Mesendoderm (in vitro differentiated cells): ENCODE measurements around the gene PIM3.

ENCODE experiments used
- DNase-seq: peaks from one replicate; pipeline ENCODE4 v3.0.0; 2013
- H2AK5ac ChIP-seq: 2 replicates; pipeline ENCODE4 v1.6.1; 2013; ENCODE audit warnings: low read length, inconsistent platforms
- H2BK120ac ChIP-seq: 2 replicates; pipeline ENCODE4 v1.6.1; 2013; ENCODE audit warnings: low read depth, mild to moderate bottlenecking, low read length, moderate library complexity, mixed read lengths
- H2BK15ac ChIP-seq: replicated peaks from 2 replicates; pipeline ENCODE4 v1.6.1; 2013; ENCODE audit warnings: low read depth, mild to moderate bottlenecking, moderate library complexity
- H2BK5ac ChIP-seq: 2 replicates; pipeline ENCODE4 v1.6.1; 2013; ENCODE audit warnings: low read length, inconsistent platforms
- H3K18ac ChIP-seq: 2 replicates; pipeline ENCODE4 v1.6.1; 2013; ENCODE audit warnings: mild to moderate bottlenecking, low read length, mixed read lengths
- H3K23ac ChIP-seq: one replicate; pipeline ENCODE4 v1.6.1; 2013; ENCODE audit warnings: low read length
- H3K27ac ChIP-seq: 2 replicates; pipeline ENCODE4 v1.5.1; 2013; ENCODE audit warnings: low read depth, mild to moderate bottlenecking, inconsistent platforms, low read length, moderate library complexity
- H3K27me3 ChIP-seq: 2 replicates; pipeline ENCODE4 v1.6.1; 2013; ENCODE audit warnings: low read length, control low read depth, mild to moderate bottlenecking, inconsistent platforms; ENCODE audit not compliant: insufficient read depth, poor library complexity
- H3K36me3 ChIP-seq: 2 replicates; pipeline ENCODE4 v1.6.1; 2013; ENCODE audit warnings: low read length, inconsistent platforms; ENCODE audit not compliant: control insufficient read depth, insufficient read depth
- H3K4ac ChIP-seq: one replicate; pipeline ENCODE4 v1.6.1; 2013; ENCODE audit warnings: low read depth, mild to moderate bottlenecking, low read length, moderate library complexity
- H3K4me1 ChIP-seq: 2 replicates; pipeline ENCODE4 v1.6.1; 2013; ENCODE audit warnings: low read depth, low read length, inconsistent platforms; ENCODE audit not compliant: control insufficient read depth
- H3K4me2 ChIP-seq: 2 replicates; pipeline ENCODE4 v1.6.1; 2013; ENCODE audit warnings: low read length
- H3K4me3 ChIP-seq: 2 replicates; pipeline ENCODE4 v1.5.1; 2013; ENCODE audit warnings: mild to moderate bottlenecking, low read length
- H3K56ac ChIP-seq: one replicate; pipeline ENCODE4 v1.6.1; 2013; ENCODE audit warnings: low read length
- H3K79me1 ChIP-seq: 2 replicates; pipeline ENCODE4 v1.6.1; 2013; ENCODE audit warnings: low read length, inconsistent platforms
- H3K79me2 ChIP-seq: 2 replicates; pipeline ENCODE4 v1.6.1; 2013; ENCODE audit warnings: mild to moderate bottlenecking, low read length; ENCODE audit not compliant: control insufficient read depth, insufficient read depth
- H3K9ac ChIP-seq: 2 replicates; pipeline ENCODE4 v1.6.1; 2013; ENCODE audit warnings: low read length, inconsistent platforms
- H4K5ac ChIP-seq: one replicate; pipeline ENCODE4 v1.6.1; 2013; ENCODE audit warnings: low read length
- H4K8ac ChIP-seq: one replicate; pipeline ENCODE4 v1.6.1; 2013; ENCODE audit warnings: low read depth, mild to moderate bottlenecking, control low read depth, low read length, moderate library complexity
- WGBS: extraction: QIAGEN DNeasy Blood & Tissue Kit; methylation state at CpG from one replicate; pipeline ENCODE4 v1.1.7; 2013; ENCODE audit warnings: low lambda C conversion rate, missing lambda C conversion rate; ENCODE audit not compliant: insufficient coverage; ENCODE audit errors: extremely low coverage; 5-methylcytosine and 5-hydroxymethylcytosine counted together

The PIM3 gene

DNA sequence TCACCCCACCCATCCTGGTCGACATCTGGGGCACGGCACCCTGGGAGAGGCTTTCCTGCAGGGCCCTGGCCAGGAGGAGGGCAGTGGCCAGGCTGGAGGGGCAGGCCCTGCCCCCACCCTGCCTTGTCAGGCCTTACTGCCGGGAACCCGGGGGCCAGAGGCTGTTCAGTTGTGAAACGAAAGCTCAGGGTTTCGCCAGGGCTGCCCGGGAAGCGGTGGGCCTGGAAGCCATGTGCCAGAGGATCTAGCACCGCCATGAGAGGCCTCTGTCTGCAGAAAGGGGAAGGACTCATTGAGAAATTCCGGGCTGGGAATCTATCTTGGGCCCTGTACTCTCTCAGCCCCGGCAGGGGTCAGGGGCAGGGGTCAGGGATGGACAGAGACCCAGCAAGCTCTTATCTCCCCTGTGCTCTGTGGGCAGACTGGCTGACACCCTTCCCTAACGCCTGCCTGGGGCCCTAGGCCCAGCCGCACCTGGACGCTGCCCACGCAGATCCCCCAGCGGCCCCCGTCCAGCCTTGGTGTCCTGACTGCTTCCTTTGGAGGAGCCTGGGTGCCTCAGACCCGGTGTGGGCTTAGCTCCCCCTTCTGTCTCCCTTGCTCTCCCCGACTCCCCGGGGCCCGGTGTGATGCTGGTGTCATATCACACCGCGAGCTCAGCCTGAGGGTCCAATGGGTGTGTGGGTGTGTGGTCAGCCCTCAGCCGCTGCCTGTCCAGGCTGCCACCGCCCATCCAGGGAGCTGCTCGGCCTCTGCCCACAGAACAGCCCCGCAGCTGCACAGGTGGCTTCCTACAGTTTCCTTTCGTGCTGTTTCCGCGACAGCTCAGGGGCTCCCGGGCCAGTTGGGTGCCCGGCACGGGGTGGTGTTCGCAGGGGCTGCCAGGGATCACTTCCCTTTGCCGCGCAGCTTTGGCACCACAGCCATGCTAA lies 6.5 kb downstream of the PIM3 start:
- H2BK120ac ChIP-seq = no peak overlapping the region
- H2BK15ac ChIP-seq = no peak overlapping the region
- no peak overlapping the region for H2BK5ac ChIP-seq
- no peak overlapping the region for H3K9ac ChIP-seq
- no peaks in the 10 kb centered on the region for H3K36me3 ChIP-seq
- H3K56ac ChIP-seq = no peak overlapping the region
- no peak overlapping the region for H3K4ac ChIP-seq
- no peak overlapping the region for H3K23ac ChIP-seq
- H3K4me3 ChIP-seq = no peak overlapping the region
- no peaks in the 10 kb centered on the region for H3K79me2 ChIP-seq
- peaks cover 2% of the 10 kb centered on the region for H3K79me1 ChIP-seq
- DNase-seq = no peak
- no peak overlapping the region for H2AK5ac ChIP-seq
- no peak overlapping the region for H4K5ac ChIP-seq
- H3K27me3 ChIP-seq = peaks cover 4% of the 10 kb centered on the region
- no peak overlapping the region for H3K18ac ChIP-seq
- H3K27ac ChIP-seq = no peak overlapping the region
- H3K4me2 ChIP-seq = no peak overlapping the region
- no CpG with 5 or more reads among the region's 36 CpGs for WGBS
- no peak overlapping the region for H4K8ac ChIP-seq
- peaks cover 2% of the 10 kb centered on the region for H3K4me1 ChIP-seq

DNA sequence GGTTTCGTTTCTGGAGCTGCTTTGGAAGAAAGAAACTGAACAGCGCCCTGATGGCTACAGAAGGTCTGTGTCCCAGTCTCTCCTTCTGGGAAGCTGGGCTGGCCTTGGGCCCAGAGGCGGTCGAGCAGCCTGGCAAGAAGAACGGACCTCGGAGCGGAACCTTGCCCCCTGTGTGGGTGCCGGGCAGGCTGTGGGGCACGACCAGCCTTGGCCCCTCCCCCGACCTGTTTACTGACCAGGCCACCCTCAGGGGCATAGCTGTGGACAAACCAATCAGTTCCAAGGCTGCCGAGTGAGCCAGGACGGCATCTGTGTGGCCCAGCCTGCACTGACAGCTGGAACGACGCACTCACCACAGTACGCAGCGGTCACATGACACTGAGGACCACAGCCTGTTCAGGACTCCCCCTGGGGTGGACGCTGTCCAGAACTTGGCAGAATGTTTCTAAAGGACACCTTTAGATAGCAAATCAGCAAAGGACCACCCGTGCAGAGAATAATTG lies 7.2 kb downstream of the PIM3 start:
- Histone ChIP-seq H3K36me3 (no peaks in the 10 kb centered on the region), H3K9ac (no peak overlapping the region), H2BK120ac (no peak overlapping the region), H3K4me3 (no peak overlapping the region), H2BK5ac (no peak overlapping the region), H3K27me3 (peaks cover 6% of the 10 kb centered on the region), H4K8ac (no peak overlapping the region), H3K4me2 (no peak overlapping the region), H3K79me2 (no peaks in the 10 kb centered on the region), H3K56ac (no peak overlapping the region), H3K18ac (no peak overlapping the region), H2AK5ac (no peak overlapping the region), H3K23ac (no peak overlapping the region), H4K5ac (no peak overlapping the region), H2BK15ac (no peak overlapping the region), H3K4ac (no peak overlapping the region), H3K79me1 (peaks cover 2% of the 10 kb centered on the region), H3K27ac (no peak overlapping the region), H3K4me1 (no peaks in the 10 kb centered on the region)
- WGBS = no CpG with 5 or more reads among the region's 18 CpGs
- no peak for DNase-seq

DNA sequence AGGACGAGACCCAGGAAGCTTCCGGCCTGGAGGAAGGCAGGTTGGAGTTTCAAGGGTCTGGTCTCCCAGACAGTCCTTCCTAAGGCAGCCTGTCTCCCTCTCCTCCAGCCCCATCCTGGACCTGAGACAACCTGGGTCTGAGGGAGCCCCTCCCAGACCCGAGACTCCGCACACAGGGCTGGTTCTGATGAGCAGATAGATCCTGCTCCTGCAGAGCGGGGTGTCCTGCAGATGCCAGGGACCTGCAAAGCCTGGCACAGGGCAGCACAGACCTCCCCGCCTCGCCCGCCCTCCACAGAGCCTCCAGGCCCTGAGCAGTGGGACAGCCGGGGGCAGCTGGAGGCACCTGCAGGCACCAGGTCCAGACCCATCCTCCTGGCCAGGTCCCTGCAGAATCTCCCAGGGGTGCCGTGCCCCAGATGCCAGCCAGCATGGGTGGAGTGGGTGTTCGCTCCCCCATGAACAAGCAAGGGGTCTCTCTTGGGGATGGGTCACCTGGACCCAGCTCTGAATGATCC lies 7.8 kb downstream of the PIM3 start:
- DNase-seq = no peak
- H3K4ac ChIP-seq = no peak overlapping the region
- no CpG with 5 or more reads among the region's 11 CpGs for WGBS
- no peak overlapping the region for H4K8ac ChIP-seq
- no peaks in the 10 kb centered on the region for H3K79me2 ChIP-seq
- H2BK15ac ChIP-seq = no peak overlapping the region
- H3K23ac ChIP-seq = no peak overlapping the region
- H3K18ac ChIP-seq = no peak overlapping the region
- H3K9ac ChIP-seq = no peak overlapping the region
- no peak overlapping the region for H4K5ac ChIP-seq
- H3K4me1 ChIP-seq = no peaks in the 10 kb centered on the region
- H3K56ac ChIP-seq = no peak overlapping the region
- no peak overlapping the region for H3K27ac ChIP-seq
- H2AK5ac ChIP-seq = no peak overlapping the region
- H3K4me3 ChIP-seq = no peak overlapping the region
- peaks cover 6% of the 10 kb centered on the region for H3K27me3 ChIP-seq
- no peak overlapping the region for H2BK120ac ChIP-seq
- no peaks in the 10 kb centered on the region for H3K36me3 ChIP-seq
- no peaks in the 10 kb centered on the region for H3K79me1 ChIP-seq
- no peak overlapping the region for H3K4me2 ChIP-seq
- no peak overlapping the region for H2BK5ac ChIP-seq

DNA sequence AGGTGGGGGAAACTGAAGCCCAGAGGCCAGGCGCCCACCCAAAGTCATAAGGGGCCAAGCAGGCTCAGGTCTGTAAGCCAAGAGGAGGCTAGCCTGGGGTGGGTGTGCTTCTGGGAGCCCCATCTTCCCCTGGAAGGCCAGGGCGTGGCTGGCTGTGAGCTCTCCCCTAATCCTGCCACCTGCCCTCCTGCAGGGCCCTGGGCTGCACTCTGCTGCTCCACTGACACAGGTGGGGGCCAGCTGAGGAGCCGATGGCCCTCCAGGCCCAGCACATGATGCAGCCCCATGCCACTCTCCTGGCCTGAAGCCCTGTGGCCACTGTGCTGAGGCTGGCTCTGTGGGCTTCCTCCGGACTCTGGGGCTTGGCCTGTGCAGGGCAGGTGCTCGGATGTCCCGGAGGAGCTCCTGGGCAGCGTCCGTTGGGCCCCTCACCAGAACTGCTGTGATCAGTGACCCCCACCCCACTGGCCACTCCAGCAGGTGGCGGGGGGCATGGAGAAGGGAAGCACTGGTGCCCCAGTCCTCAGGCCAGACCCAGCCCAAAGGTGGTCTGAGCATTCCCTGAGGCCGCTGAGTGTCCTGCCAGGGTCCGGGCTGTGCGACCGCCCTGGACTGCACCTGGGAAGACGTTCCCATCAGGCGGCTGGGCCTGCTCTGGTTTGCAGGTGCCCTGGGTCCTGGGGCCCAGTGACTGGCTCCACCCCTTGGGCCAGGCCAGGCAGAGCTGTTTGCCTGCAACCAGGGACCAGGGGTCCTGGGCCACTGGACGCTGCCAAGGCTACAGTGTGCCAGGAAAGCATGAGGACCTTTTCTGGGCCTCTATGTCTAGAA lies 8.5 kb downstream of the PIM3 start:
- DNase-seq = no peak
- no peak overlapping the region for H2BK15ac ChIP-seq
- H3K4ac ChIP-seq = no peak overlapping the region
- no peak overlapping the region for H2BK120ac ChIP-seq
- no peak overlapping the region for H2BK5ac ChIP-seq
- no peak overlapping the region for H3K9ac ChIP-seq
- no peaks in the 10 kb centered on the region for H3K79me2 ChIP-seq
- WGBS = no CpG with 5 or more reads among the region's 16 CpGs
- H4K5ac ChIP-seq = no peak overlapping the region
- H3K4me3 ChIP-seq = no peak overlapping the region
- no peaks in the 10 kb centered on the region for H3K4me1 ChIP-seq
- no peak overlapping the region for H3K56ac ChIP-seq
- no peaks in the 10 kb centered on the region for H3K79me1 ChIP-seq
- no peak overlapping the region for H3K23ac ChIP-seq
- H3K27ac ChIP-seq = no peak overlapping the region
- H3K4me2 ChIP-seq = no peak overlapping the region
- H3K18ac ChIP-seq = no peak overlapping the region
- H4K8ac ChIP-seq = no peak overlapping the region
- H3K27me3 ChIP-seq = peaks cover 6% of the 10 kb centered on the region
- no peak overlapping the region for H2AK5ac ChIP-seq
- H3K36me3 ChIP-seq = no peaks in the 10 kb centered on the region

DNA sequence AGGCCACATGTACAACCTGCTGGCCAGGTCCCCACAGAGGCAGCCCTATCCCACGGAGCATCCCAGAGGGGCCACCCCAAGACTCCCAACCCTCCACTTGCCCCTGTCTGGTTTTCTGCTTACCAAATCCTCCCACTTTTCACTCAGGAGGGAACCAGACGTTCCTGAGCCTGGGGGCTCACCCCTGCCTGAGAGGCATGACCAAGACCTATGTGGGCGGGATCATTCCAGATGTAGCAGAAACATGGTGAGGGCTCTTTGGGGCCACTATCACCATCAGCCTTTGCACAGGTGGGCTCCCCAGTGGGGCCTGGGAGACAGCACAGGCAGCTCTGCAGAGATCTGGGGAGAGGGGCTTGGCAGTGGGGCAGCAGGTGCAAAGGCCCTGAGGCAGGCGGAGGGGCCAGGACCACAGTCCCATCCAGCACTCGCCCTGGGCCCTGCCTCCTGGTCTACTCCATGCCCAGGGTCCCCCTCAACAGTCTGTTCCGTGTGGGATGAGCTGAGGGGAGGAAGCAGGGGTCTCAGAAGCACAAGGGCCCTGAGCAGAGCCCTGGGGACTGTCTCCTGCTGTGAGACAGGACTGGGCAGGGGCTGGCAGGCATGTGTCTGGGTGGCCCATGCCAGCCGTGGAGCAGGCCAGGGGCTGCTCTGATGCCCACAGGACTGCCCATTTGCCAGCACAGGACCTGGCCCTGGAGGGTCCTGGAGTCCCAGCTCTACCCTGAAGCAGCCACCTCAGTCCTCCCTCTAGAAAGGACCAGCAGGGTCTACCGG lies 9.4 kb downstream of the PIM3 start:
- Histone ChIP-seq H3K4ac (no peak overlapping the region), H3K9ac (no peak overlapping the region), H3K4me3 (no peak overlapping the region), H3K27ac (no peak overlapping the region), H4K5ac (no peak overlapping the region), H4K8ac (no peak overlapping the region), H2BK15ac (no peak overlapping the region), H3K79me1 (no peaks in the 10 kb centered on the region), H2BK5ac (no peak overlapping the region), H3K36me3 (no peaks in the 10 kb centered on the region), H3K4me1 (no peaks in the 10 kb centered on the region), H3K23ac (no peak overlapping the region), H2BK120ac (no peak overlapping the region), H3K18ac (no peak overlapping the region), H3K56ac (no peak overlapping the region), H3K4me2 (no peak overlapping the region), H3K79me2 (no peaks in the 10 kb centered on the region), H2AK5ac (no peak overlapping the region), H3K27me3 (peaks cover 6% of the 10 kb centered on the region)
- no peak for DNase-seq
- no CpG with 5 or more reads among the region's 8 CpGs for WGBS
